Measurements from ENCODE around the gene OTUD7B. TPM values are rescaled to one million over a fixed set of nuclear protein-coding genes. Genes with fewer than 3 reads are reported as not detected.

Gene OTUD7B
- total and polyA plus RNA-seq, 2 experiments from 2014 or later: 3.5 to 20.1 TPM

DNA sequence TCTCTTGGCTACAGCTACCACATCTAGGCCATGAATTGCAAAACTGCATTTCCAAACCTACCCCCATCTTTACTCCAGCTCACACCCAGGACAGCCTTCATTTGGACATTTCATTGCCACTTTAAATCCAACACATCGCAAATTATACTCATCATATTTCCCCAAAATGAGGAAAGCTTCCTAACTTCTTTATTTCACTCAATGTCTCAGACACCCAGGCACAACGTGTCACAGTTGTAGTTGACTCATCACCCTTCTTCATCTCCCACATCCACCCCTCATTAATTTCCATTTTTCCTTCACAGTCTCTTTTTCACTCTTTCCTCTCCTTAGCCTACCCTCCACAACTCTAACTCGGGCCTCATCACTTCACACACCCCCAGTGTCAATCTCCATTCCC is 6.7 kb downstream of the OTUD7B start:
- Histone ChIP-seq H3K4me2 (ENCODE audit: unreplicated experiment) (no peak overlapping the region), H3K36me3 (ENCODE audit: low read depth) (peaks cover 5% of the 10 kb centered on the region; the same call in 1 of the 2 replicates), H3K27me3 (replicated peaks; ENCODE audit: insufficient read depth) (no peaks in the 10 kb centered on the region), H4K20me1 (ENCODE audit: insufficient read depth) (peaks cover 9% of the 10 kb centered on the region; the same call in 1 of the 2 replicates), H2AFZ (no peak overlapping the region), H3K9me2 (ENCODE audit: insufficient read depth) (no peaks in the 10 kb centered on the region), H3F3A (ENCODE audit: insufficient read depth) (peaks cover 41% of the 10 kb centered on the region), H3K27ac (no peak overlapping the region), H3K79me2 (ENCODE audit: insufficient read depth) (peaks cover 98% of the 10 kb centered on the region), H3K9ac (no peak overlapping the region), H3K4me1 (ENCODE audit: insufficient read depth) (peaks cover 51% of the 10 kb centered on the region), H3K4me3 (no peak overlapping the region), H3K9me3 (ENCODE audit: low read depth) (no peaks in the 10 kb centered on the region)
- 51 to 53% methylated on average over 3 of the region's 3 CpGs for WGBS, 2 experiments (ENCODE audit: low coverage in 1 of 2, low lambda C conversion rate in 2 of 2, missing lambda C conversion rate in 2 of 2)
- TF ChIP-seq EZH2phosphoT487 (IDR thresholded peaks at IDR 0.05; ENCODE audit: insufficient read depth, low read depth): no peak
- no peak for TF ChIP-seq EZH2 (IDR thresholded peaks at IDR 0.05; ENCODE audit: insufficient read depth, poor library complexity, severe bottlenecking)
- peak; percentile 39 for DNase-seq
- in situ Hi-C loops (cut with MboI): no loop called here

GRCh38 chr1:150002217-150002616 is 8.3 kb downstream of the OTUD7B start:
- H3K27me3 ChIP-seq (replicated peaks; ENCODE audit: insufficient read depth): no peaks in the 10 kb centered on the region
- H3K27ac ChIP-seq: no peak overlapping the region
- H3K9ac ChIP-seq: no peak overlapping the region
- no peaks in the 10 kb centered on the region for H3K9me3 ChIP-seq (ENCODE audit: low read depth)
- in situ Hi-C loops (cut with MboI): no loop called here
- H3K9me2 ChIP-seq (ENCODE audit: insufficient read depth): no peaks in the 10 kb centered on the region
- peak overlapping the region; percentile 14 for H3K4me2 ChIP-seq (ENCODE audit: unreplicated experiment)
- 90 to 93% methylated on average over 2 of the region's 2 CpGs for WGBS, 2 experiments (ENCODE audit: low coverage in 1 of 2, low lambda C conversion rate in 2 of 2, missing lambda C conversion rate in 2 of 2)
- H4K20me1 ChIP-seq (ENCODE audit: insufficient read depth): peaks cover 7% of the 10 kb centered on the region; the same call in 1 of the 2 replicates
- peaks cover 38% of the 10 kb centered on the region for H3K4me1 ChIP-seq (ENCODE audit: insufficient read depth)
- H3F3A ChIP-seq (ENCODE audit: insufficient read depth): peaks cover 39% of the 10 kb centered on the region
- no peak overlapping the region for H2AFZ ChIP-seq
- TF ChIP-seq EZH2phosphoT487 (IDR thresholded peaks at IDR 0.05; ENCODE audit: insufficient read depth, low read depth): no peak
- TF ChIP-seq EZH2 (IDR thresholded peaks at IDR 0.05; ENCODE audit: insufficient read depth, poor library complexity, severe bottlenecking): no peak
- H3K36me3 ChIP-seq (ENCODE audit: low read depth): peaks cover 14% of the 10 kb centered on the region; the same call in 1 of the 2 replicates
- DNase-seq: no peak
- H3K79me2 ChIP-seq (ENCODE audit: insufficient read depth): peaks cover 98% of the 10 kb centered on the region
- no peak overlapping the region for H3K4me3 ChIP-seq

- H3K9me3 ChIP-seq (ENCODE audit: low read depth): no peaks in the 10 kb centered on the region
- no peak overlapping the region for H3K4me3 ChIP-seq
- H3K36me3 ChIP-seq (ENCODE audit: low read depth): peaks cover 18% of the 10 kb centered on the region; the same call in 1 of the 2 replicates
- H2AFZ ChIP-seq: no peak overlapping the region
- no peak overlapping the region for H3K9ac ChIP-seq
- peaks cover 44% of the 10 kb centered on the region for H3F3A ChIP-seq (ENCODE audit: insufficient read depth)
- DNase-seq: no peak
- H3K27me3 ChIP-seq (replicated peaks; ENCODE audit: insufficient read depth): no peaks in the 10 kb centered on the region
- peaks cover 38% of the 10 kb centered on the region for H3K4me1 ChIP-seq (ENCODE audit: insufficient read depth)
- WGBS, 2 experiments (ENCODE audit: low coverage in 1 of 2, low lambda C conversion rate in 2 of 2, missing lambda C conversion rate in 2 of 2): 61 to 62% methylated on average over 1 of the region's 1 CpG
- 0 out of 2 replicates have a peak overlapping the region, but pooled peaks have one; percentile 11 for H3K27ac ChIP-seq
- H3K79me2 ChIP-seq (ENCODE audit: insufficient read depth): peaks cover 98% of the 10 kb centered on the region
- H4K20me1 ChIP-seq (ENCODE audit: insufficient read depth): peaks cover 11% of the 10 kb centered on the region; the same call in 1 of the 2 replicates
- no peak for TF ChIP-seq EZH2phosphoT487 (IDR thresholded peaks at IDR 0.05; ENCODE audit: insufficient read depth, low read depth)
- TF ChIP-seq EZH2 (IDR thresholded peaks at IDR 0.05; ENCODE audit: insufficient read depth, poor library complexity, severe bottlenecking): no peak
- peak overlapping the region; percentile 14 for H3K4me2 ChIP-seq (ENCODE audit: unreplicated experiment)
- no peaks in the 10 kb centered on the region for H3K9me2 ChIP-seq (ENCODE audit: insufficient read depth)
- in situ Hi-C loops (cut with MboI): no loop called here
Observed at GRCh38 chr1:150001415-150001814, 9.1 kb downstream of the OTUD7B start.

- H3K4me2 ChIP-seq (ENCODE audit: unreplicated experiment): no peak overlapping the region
- peaks cover 14% of the 10 kb centered on the region; the same call in 1 of the 2 replicates for H3K36me3 ChIP-seq (ENCODE audit: low read depth)
- TF ChIP-seq EZH2phosphoT487 (IDR thresholded peaks at IDR 0.05; ENCODE audit: insufficient read depth, low read depth): no peak
- no peak for TF ChIP-seq EZH2 (IDR thresholded peaks at IDR 0.05; ENCODE audit: insufficient read depth, poor library complexity, severe bottlenecking)
- no peaks in the 10 kb centered on the region for H3K9me3 ChIP-seq (ENCODE audit: low read depth)
- H3K9ac ChIP-seq: no peak overlapping the region
- H3K79me2 ChIP-seq (ENCODE audit: insufficient read depth): peaks cover 100% of the 10 kb centered on the region
- H3K4me1 ChIP-seq (ENCODE audit: insufficient read depth): peaks cover 59% of the 10 kb centered on the region
- H3F3A ChIP-seq (ENCODE audit: insufficient read depth): peaks cover 64% of the 10 kb centered on the region
- no peak for DNase-seq
- H2AFZ ChIP-seq: no peak overlapping the region
- no peaks in the 10 kb centered on the region for H3K27me3 ChIP-seq (replicated peaks; ENCODE audit: insufficient read depth)
- H3K4me3 ChIP-seq: no peak overlapping the region
- no peaks in the 10 kb centered on the region for H3K9me2 ChIP-seq (ENCODE audit: insufficient read depth)
- no peak overlapping the region for H3K27ac ChIP-seq
- in situ Hi-C loops (cut with MboI): no loop called here
- 91 to 95% methylated on average over 6 of the region's 6 CpGs for WGBS, 2 experiments (ENCODE audit: low coverage in 1 of 2, low lambda C conversion rate in 2 of 2, missing lambda C conversion rate in 2 of 2)
- peaks cover 18% of the 10 kb centered on the region for H4K20me1 ChIP-seq (ENCODE audit: insufficient read depth)
Observed at GRCh38 chr1:149997585-149998262, 12.8 kb downstream of the OTUD7B start.
